HCT116 (cell line): ENCODE data around the gene PTPN2. TPM values are rescaled to one million over a fixed set of nuclear protein-coding genes. Genes with fewer than 3 reads are reported as not detected.

Experiments used
- ATAC-seq: fragments of 200-7000 bp; cut with Tn5 transposase; 2 replicates; pipeline ENCODE4 v1.9.1; 2020; ENCODE audit warnings: mild to moderate bottlenecking, moderate library complexity
- BruUV-seq: library from RNA; stranded (reverse); fragments of 400-500 nt; replicated peaks from 2 replicates; lab custom pipeline; 2021; lab: Mats Ljungman, UMichigan
- CTCF ChIA-PET: fragments of 300-600 bp; sonication (Branson Sonifier 250); formaldehyde crosslinking; loops from one replicate; lab custom pipeline; 2021; ENCODE audit warnings: antibody characterized with exemption; lab: Charles Lee
- POLR2A ChIA-PET: fragments of 300-600, 350-600 bp; sonication (Branson Sonifier 250); formaldehyde crosslinking; loops from one replicate; lab custom pipeline; 2021; ENCODE audit warnings: antibody characterized with exemption; lab: Charles Lee
- RAD21 ChIA-PET, 2 experiments: fragments of 300-600 bp; sonication (Branson Sonifier 250); formaldehyde crosslinking; loops; one replicate each; lab custom pipeline; 2023; ENCODE audit warnings: low total read pairs in 2 of 2; ENCODE audit not compliant: uncharacterized antibody in 2 of 2, unreplicated experiment in 2 of 2, low non-redundant PET in 1 of 2; lab: Charles Lee
- DNase-seq: peaks from one replicate; pipeline ENCODE4 v3.0.0-alpha.2; 2010; ENCODE audit warnings: low read depth, low spot score
- H2AFZ ChIP-seq: fragments of 200-600 bp; shearing (Covaris generic), sonication (generic); 2 replicates; pipeline ENCODE4 v1.6.1; 2017; ENCODE audit warnings: low read depth, mixed run types, mixed read lengths, antibody characterized with exemption, low read length; ENCODE audit not compliant: poor library complexity, severe bottlenecking
- H3K27ac ChIP-seq: 2 replicates; pipeline ENCODE4 v1.5.1; 2012; ENCODE audit warnings: low read depth, low read length
- H3K27me3 ChIP-seq: fragments of 200-600 bp; sonication (generic); 2 replicates; pipeline ENCODE4 v1.6.1; 2016; ENCODE audit warnings: mixed run types, low read length, mixed read lengths; ENCODE audit not compliant: insufficient read depth
- H3K36me3 ChIP-seq, 2 experiments: fragments of 200-500 bp in 1 of 2; fragments of 200-600 bp in 1 of 2; sonication (Bioruptor generic) in 1 of 2; sonication (generic) in 1 of 2; 2 replicates each; pipeline versions ENCODE4 v1.5.1 to v1.6.1; 2014 to 2016; ENCODE audit warnings: low read length in 2 of 2, inconsistent platforms in 1 of 2, mixed read lengths in 1 of 2, mixed run types in 1 of 2; ENCODE audit not compliant: insufficient read depth in 2 of 2, control insufficient read depth in 1 of 2
- H3K4me1 ChIP-seq, 2 experiments: fragments of 200-600 bp in 1 of 2; sonication (generic) in 1 of 2; 2 replicates each; pipeline versions ENCODE4 v1.5.1 to v1.6.1; 2012 to 2017; ENCODE audit warnings: low read length in 2 of 2, inconsistent platforms in 1 of 2, mild to moderate bottlenecking in 1 of 2, mixed read lengths in 1 of 2, mixed run types in 1 of 2, moderate library complexity in 1 of 2; ENCODE audit not compliant: insufficient read depth in 2 of 2, control insufficient read depth in 1 of 2
- H3K4me2 ChIP-seq: fragments of 200-600 bp; sonication (generic); 2 replicates; pipeline ENCODE4 v1.6.1; 2017; ENCODE audit warnings: mixed run types, low read length, mixed read lengths
- H3K4me3 ChIP-seq, 2 experiments: fragments of 200-600 bp in 1 of 2; sonication (generic) in 1 of 2; replicated peaks in 1 of 2; 2 replicates each; pipeline ENCODE4 v1.5.1; 2011 to 2016; ENCODE audit warnings: low read length in 2 of 2, control low read depth in 1 of 2, low read depth in 1 of 2, mild to moderate bottlenecking in 1 of 2, mixed read lengths in 1 of 2, mixed run types in 1 of 2
- H3K79me2 ChIP-seq: fragments of 200-600 bp; sonication (generic); 2 replicates; pipeline ENCODE4 v1.6.1; 2017; ENCODE audit warnings: mild to moderate bottlenecking, mixed run types, low read length, moderate library complexity, mixed read lengths; ENCODE audit not compliant: insufficient read depth
- H3K9ac ChIP-seq: fragments of 200-600 bp; sonication (generic); 2 replicates; pipeline ENCODE4 v1.6.1; 2016; ENCODE audit warnings: low read length, mixed read lengths
- H3K9me2 ChIP-seq: fragments of 200-600 bp; sonication (generic), shearing (Covaris generic); 2 replicates; pipeline ENCODE4 v1.6.1; 2017; ENCODE audit warnings: mixed run types, mild to moderate bottlenecking, moderate library complexity; ENCODE audit not compliant: insufficient read depth
- H3K9me3 ChIP-seq, 2 experiments: fragments of 200-500 bp in 1 of 2; fragments of 200-600 bp in 1 of 2; sonication (Bioruptor generic) in 1 of 2; sonication (generic) in 1 of 2; 2 replicates each; pipeline ENCODE4 v1.6.1; 2014 to 2017; ENCODE audit warnings: low read length in 2 of 2, mixed read lengths in 2 of 2, inconsistent platforms in 1 of 2, low read depth in 1 of 2, mild to moderate bottlenecking in 1 of 2, mixed run types in 1 of 2, moderate library complexity in 1 of 2; ENCODE audit not compliant: control insufficient read depth in 1 of 2, insufficient read depth in 1 of 2
- H4K20me1 ChIP-seq: fragments of 200-600 bp; sonication (generic), shearing (Covaris generic); 2 replicates; pipeline ENCODE4 v1.6.1; 2017; ENCODE audit warnings: mixed run types, mild to moderate bottlenecking, moderate library complexity; ENCODE audit not compliant: insufficient read depth
- CEBPB ChIP-seq: IDR thresholded peaks from 2 replicates; pipeline ENCODE4 v1.6.1; 2012; ENCODE audit warnings: low read depth
- ELF1 ChIP-seq: IDR thresholded peaks from 2 replicates; pipeline ENCODE4 v1.6.1; 2012; ENCODE audit warnings: low read depth, borderline replicate concordance
- EZH2 ChIP-seq: fragments of 200-600 bp; sonication (generic); IDR thresholded peaks from 2 replicates; pipeline ENCODE4 v1.6.1; 2017; ENCODE audit warnings: antibody characterized with exemption, mixed run types
- EZH2phosphoT487 ChIP-seq: fragments of 200-600 bp; IDR thresholded peaks from 2 replicates; pipeline ENCODE4 v1.6.1; 2018; ENCODE audit warnings: antibody characterized with exemption, borderline replicate concordance
- FOSL1 ChIP-seq: IDR thresholded peaks from 2 replicates; pipeline ENCODE4 v1.6.1; 2012; ENCODE audit warnings: low read depth
- JUND ChIP-seq: IDR thresholded peaks from 2 replicates; pipeline ENCODE4 v1.6.1; 2012
- POLR2A ChIP-seq: IDR thresholded peaks from 2 replicates; pipeline ENCODE4 v1.7.0; 2011; ENCODE audit warnings: borderline replicate concordance; ENCODE audit not compliant: insufficient read depth, insufficient read length; ENCODE audit errors: extremely low read depth
- POLR2AphosphoS5 ChIP-seq: IDR thresholded peaks from 2 replicates; pipeline ENCODE4 v1.6.1; 2011; ENCODE audit warnings: mild to moderate bottlenecking, low read depth, low read length, moderate library complexity
- RAD21 ChIP-seq: IDR thresholded peaks from 2 replicates; pipeline ENCODE4 v1.6.1; 2012; ENCODE audit warnings: low read depth, mild to moderate bottlenecking
- SIN3A ChIP-seq: IDR thresholded peaks from 2 replicates; pipeline ENCODE4 v1.6.1; 2012; ENCODE audit warnings: low read depth
- SP1 ChIP-seq: IDR thresholded peaks from 2 replicates; pipeline ENCODE4 v1.6.1; 2012; ENCODE audit warnings: low read depth
- SRF ChIP-seq: IDR thresholded peaks from 2 replicates; pipeline ENCODE4 v1.6.1; 2012; ENCODE audit warnings: low read depth
- TCF7L2 ChIP-seq: IDR thresholded peaks from 2 replicates; pipeline ENCODE4 v1.7.0; 2011; ENCODE audit warnings: borderline replicate concordance, inconsistent platforms; ENCODE audit not compliant: insufficient read depth, insufficient read length; ENCODE audit errors: extremely low read depth
- YY1 ChIP-seq: IDR thresholded peaks from 2 replicates; pipeline ENCODE4 v1.6.1; 2011; ENCODE audit warnings: low read length, low read depth, moderate library complexity, mild to moderate bottlenecking; ENCODE audit not compliant: insufficient replicate concordance; ENCODE audit errors: extremely low read depth
- ZBTB33 ChIP-seq: IDR thresholded peaks from 2 replicates; pipeline ENCODE4 v1.6.1; 2011; ENCODE audit warnings: mild to moderate bottlenecking, low read length, moderate library complexity; ENCODE audit not compliant: insufficient replicate concordance; ENCODE audit errors: extremely low read depth
- ZNF274 ChIP-seq: fragments of 200-500 bp; sonication (Bioruptor generic); IDR thresholded peaks from 2 replicates; pipeline ENCODE4 v1.6.1; 2014; ENCODE audit warnings: mild to moderate bottlenecking, low read depth, low read length, inconsistent platforms
- intact Hi-C: fragments of 100-400 bp; cut with micrococcal nuclease; formaldehyde crosslinking; loops from 2 replicates; pipeline ENCODE4 v1.10.0; 2022
- total RNA-seq: library from RNA; stranded (reverse); gene quantifications from one replicate; pipeline ENCODE4 v1.2.1, GENCODE V29; 2021; ENCODE audit not compliant: unreplicated experiment
- TF ChIP-seq, protein P1 (sequence below): IDR thresholded peaks from 2 replicates; pipeline ENCODE4 v1.6.1; 2012
- TF ChIP-seq, protein P2 (sequence below): IDR thresholded peaks from 2 replicates; pipeline ENCODE4 v1.6.1; 2012
- TF ChIP-seq, protein P3 (sequence below), 3 experiments: fragments of 200-600 bp in 1 of 3; sonication (generic) in 1 of 3; IDR thresholded peaks in 2 of 3; conservative IDR thresholded peaks in 1 of 3; 2 replicates each; pipeline ENCODE4 v1.5.1; 2012 to 2017; ENCODE audit warnings: low read depth in 2 of 3, low read length in 2 of 3, antibody characterized with exemption in 1 of 3, borderline replicate concordance in 1 of 3, control low read depth in 1 of 3, mild to moderate bottlenecking in 1 of 3, mixed read lengths in 1 of 3, mixed run types in 1 of 3, moderate library complexity in 1 of 3; ENCODE audit not compliant: insufficient read depth in 1 of 3

The PTPN2 gene
- total RNA-seq, 1 experiment from 2014 or later = 50.3 TPM

DNA sequence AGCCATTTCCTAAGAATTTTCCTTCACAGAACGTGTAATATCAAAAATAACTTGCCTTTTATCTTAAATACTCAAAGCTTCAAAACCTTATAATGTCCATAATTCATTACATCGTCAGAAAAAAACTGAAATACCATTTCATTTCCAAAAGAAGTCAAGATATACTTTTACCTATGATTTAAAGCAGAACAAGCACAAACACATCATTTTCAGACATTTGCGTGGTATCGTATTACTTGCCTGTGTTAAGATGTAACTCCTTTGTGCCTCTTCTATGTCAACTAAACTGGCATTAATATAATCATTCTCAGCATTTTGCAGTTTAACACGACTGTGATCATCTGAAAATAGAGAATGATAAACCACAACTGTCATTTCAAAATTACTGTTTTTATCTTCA lies 47.5 kb downstream of the PTPN2 start:
- peaks cover 34% of the 10 kb centered on the region for H3K79me2 ChIP-seq
- POLR2A ChIA-PET = no interaction called here
- H3K4me1 ChIP-seq = peaks cover 9% of the 10 kb centered on the region in 2 experiments

More for the DNA sequence above, 47.5 kb downstream of the PTPN2 start:
- Histone ChIP-seq H3K9ac (no peak overlapping the region), H3K4me3 (no peak overlapping the region), H2AFZ (no peak overlapping the region), H3K27me3 (no peaks in the 10 kb centered on the region), H3K4me2 (no peak overlapping the region), H3K9me3 (no peaks in the 10 kb centered on the region), H3K36me3 (0 out of 4 replicates have a peak, but pooled peaks cover 0 to 2% of the 10 kb centered on the region in 2 experiments), H3K9me2 (no peaks in the 10 kb centered on the region), H4K20me1 (no peaks in the 10 kb centered on the region), H3K27ac (no peak overlapping the region)
- intact Hi-C loops = no loop called here
- RAD21 ChIA-PET = no interaction called here
- ATAC-seq = no peak
- TF ChIP-seq FOSL1 = no peak
- TF ChIP-seq ELF1 = no peak
- no peak for TF ChIP-seq ZBTB33
- no peak for TF ChIP-seq EZH2
- no peak for TF ChIP-seq EZH2phosphoT487
- TF ChIP-seq TCF7L2 = no peak
- TF ChIP-seq SP1 = no peak
- TF ChIP-seq, protein P1, sequence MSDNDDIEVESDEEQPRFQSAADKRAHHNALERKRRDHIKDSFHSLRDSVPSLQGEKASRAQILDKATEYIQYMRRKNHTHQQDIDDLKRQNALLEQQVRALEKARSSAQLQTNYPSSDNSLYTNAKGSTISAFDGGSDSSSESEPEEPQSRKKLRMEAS = no peak
- no peak for TF ChIP-seq POLR2AphosphoS5
- TF ChIP-seq SRF = no peak
- no peak for TF ChIP-seq ZNF274
- TF ChIP-seq, protein P2, sequence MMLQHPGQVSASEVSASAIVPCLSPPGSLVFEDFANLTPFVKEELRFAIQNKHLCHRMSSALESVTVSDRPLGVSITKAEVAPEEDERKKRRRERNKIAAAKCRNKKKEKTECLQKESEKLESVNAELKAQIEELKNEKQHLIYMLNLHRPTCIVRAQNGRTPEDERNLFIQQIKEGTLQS = no peak
- no peak for TF ChIP-seq CEBPB
- TF ChIP-seq RAD21 = no peak
- no peak for TF ChIP-seq YY1
- TF ChIP-seq SIN3A = no peak
- no peak for TF ChIP-seq POLR2A
- TF ChIP-seq, protein P3, sequence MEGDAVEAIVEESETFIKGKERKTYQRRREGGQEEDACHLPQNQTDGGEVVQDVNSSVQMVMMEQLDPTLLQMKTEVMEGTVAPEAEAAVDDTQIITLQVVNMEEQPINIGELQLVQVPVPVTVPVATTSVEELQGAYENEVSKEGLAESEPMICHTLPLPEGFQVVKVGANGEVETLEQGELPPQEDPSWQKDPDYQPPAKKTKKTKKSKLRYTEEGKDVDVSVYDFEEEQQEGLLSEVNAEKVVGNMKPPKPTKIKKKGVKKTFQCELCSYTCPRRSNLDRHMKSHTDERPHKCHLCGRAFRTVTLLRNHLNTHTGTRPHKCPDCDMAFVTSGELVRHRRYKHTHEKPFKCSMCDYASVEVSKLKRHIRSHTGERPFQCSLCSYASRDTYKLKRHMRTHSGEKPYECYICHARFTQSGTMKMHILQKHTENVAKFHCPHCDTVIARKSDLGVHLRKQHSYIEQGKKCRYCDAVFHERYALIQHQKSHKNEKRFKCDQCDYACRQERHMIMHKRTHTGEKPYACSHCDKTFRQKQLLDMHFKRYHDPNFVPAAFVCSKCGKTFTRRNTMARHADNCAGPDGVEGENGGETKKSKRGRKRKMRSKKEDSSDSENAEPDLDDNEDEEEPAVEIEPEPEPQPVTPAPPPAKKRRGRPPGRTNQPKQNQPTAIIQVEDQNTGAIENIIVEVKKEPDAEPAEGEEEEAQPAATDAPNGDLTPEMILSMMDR (IDR thresholded peaks at IDR 0.05 in 2 of 3, conservative IDR thresholded peaks at IDR 0.05 in 1 of 3; ENCODE audit: borderline replicate concordance in 1 of 3, insufficient read depth in 1 of 3, low read depth in 2 of 3, low read length in 2 of 3) = no peak
- TF ChIP-seq JUND = no peak
- BruUV-seq = no TSS peak
- DNase-seq = no peak
- CTCF ChIA-PET = no interaction called here
